HEK293 (cell line): ENCODE measurements around the gene BLACAT1.

ENCODE experiments used
- BCL6B ChIP-seq: fragments of 450-650 bp; formaldehyde crosslinking; IDR thresholded peaks from 2 replicates; pipeline ENCODE4 v1.5.1; 2017; ENCODE audit warnings: missing biosample characterization, missing genetic modification characterization
- FEZF1 ChIP-seq: fragments of 450-650 bp; formaldehyde crosslinking; IDR thresholded peaks from 2 replicates; pipeline ENCODE4 v1.5.1; 2016; ENCODE audit warnings: missing biosample characterization, missing genetic modification characterization
- GLIS1 ChIP-seq: fragments of 450-650 bp; formaldehyde crosslinking; IDR thresholded peaks from 2 replicates; pipeline ENCODE4 v1.5.1; 2016; ENCODE audit warnings: missing biosample characterization, missing genetic modification characterization
- KLF1 ChIP-seq: fragments of 450-650 bp; formaldehyde crosslinking; IDR thresholded peaks from 2 replicates; pipeline ENCODE4 v1.5.1; 2016; ENCODE audit warnings: missing biosample characterization, missing genetic modification characterization
- KLF7 ChIP-seq: fragments of 450-650 bp; formaldehyde crosslinking; IDR thresholded peaks from 2 replicates; pipeline ENCODE4 v1.5.1; 2016; ENCODE audit warnings: missing biosample characterization, missing genetic modification characterization, borderline replicate concordance
- MEIS1 ChIP-seq: sonication (generic); formaldehyde crosslinking; IDR thresholded peaks from 2 replicates; pipeline ENCODE4 v1.8.1; 2022; ENCODE audit warnings: missing genetic modification reagents, mild to moderate bottlenecking, borderline replicate concordance
- RBAK ChIP-seq: fragments of 450-650 bp; formaldehyde crosslinking; IDR thresholded peaks from 2 replicates; pipeline ENCODE4 v1.5.1; 2016; ENCODE audit warnings: missing biosample characterization, missing genetic modification characterization
- SCRT1 ChIP-seq: fragments of 450-650 bp; formaldehyde crosslinking; IDR thresholded peaks from 2 replicates; pipeline ENCODE4 v1.5.1; 2016; ENCODE audit warnings: missing biosample characterization, missing genetic modification characterization, borderline replicate concordance
- ZBTB10 ChIP-seq: fragments of 450-650 bp; formaldehyde crosslinking; IDR thresholded peaks from 2 replicates; pipeline ENCODE4 v1.5.1; 2016; ENCODE audit warnings: missing biosample characterization, missing genetic modification characterization
- ZFP69B ChIP-seq: fragments of 450-650 bp; formaldehyde crosslinking; IDR thresholded peaks from 2 replicates; pipeline ENCODE4 v1.5.1; 2016; ENCODE audit warnings: missing biosample characterization, missing genetic modification characterization
- ZNF184 ChIP-seq: fragments of 450-650 bp; IDR thresholded peaks from 2 replicates; pipeline ENCODE4 v1.5.1; 2018; ENCODE audit warnings: missing biosample characterization, mild to moderate bottlenecking, missing genetic modification characterization
- ZNF211 ChIP-seq: fragments of 450-650 bp; formaldehyde crosslinking; IDR thresholded peaks from 2 replicates; pipeline ENCODE4 v1.5.1; 2016; ENCODE audit warnings: low read depth, missing biosample characterization, missing genetic modification characterization
- ZNF239 ChIP-seq: fragments of 450-650 bp; formaldehyde crosslinking; IDR thresholded peaks from 2 replicates; pipeline ENCODE4 v1.5.1; 2016; ENCODE audit warnings: missing biosample characterization, missing genetic modification characterization
- ZNF488 ChIP-seq: fragments of 450-650 bp; formaldehyde crosslinking; IDR thresholded peaks from 2 replicates; pipeline ENCODE4 v1.5.1; 2016; ENCODE audit warnings: missing biosample characterization, missing genetic modification characterization
- ZNF549 ChIP-seq: fragments of 450-650 bp; IDR thresholded peaks from 2 replicates; pipeline ENCODE4 v1.5.1; 2018; ENCODE audit warnings: missing biosample characterization, missing genetic modification characterization, mild to moderate bottlenecking, inconsistent platforms, moderate library complexity
- ZNF558 ChIP-seq: fragments of 450-650 bp; formaldehyde crosslinking; IDR thresholded peaks from 2 replicates; pipeline ENCODE4 v1.5.1; 2016; ENCODE audit warnings: missing biosample characterization, missing genetic modification characterization
- ZNF610 ChIP-seq: fragments of 450-650 bp; formaldehyde crosslinking; IDR thresholded peaks from 2 replicates; pipeline ENCODE4 v1.5.1; 2016; ENCODE audit warnings: missing biosample characterization, missing genetic modification characterization, borderline replicate concordance
- ZNF670 ChIP-seq: fragments of 450-650 bp; formaldehyde crosslinking; IDR thresholded peaks from 2 replicates; pipeline ENCODE4 v1.5.1; 2016; ENCODE audit warnings: missing biosample characterization, missing genetic modification characterization, low read depth
- ZNF677 ChIP-seq: fragments of 450-650 bp; IDR thresholded peaks from 2 replicates; pipeline ENCODE4 v1.5.0; 2018; ENCODE audit warnings: missing biosample characterization, mild to moderate bottlenecking, missing genetic modification characterization, moderate library complexity
- ZNF76 ChIP-seq: fragments of 450-650 bp; formaldehyde crosslinking; IDR thresholded peaks from 2 replicates; pipeline ENCODE4; 2016; ENCODE audit warnings: low read depth, missing biosample characterization, missing genetic modification characterization, borderline replicate concordance
- ZNF830 ChIP-seq: fragments of 450-650 bp; IDR thresholded peaks from 2 replicates; pipeline ENCODE4 v1.5.0; 2018; ENCODE audit warnings: missing biosample characterization, missing genetic modification characterization, low read depth, mild to moderate bottlenecking, moderate library complexity
- TF ChIP-seq, protein P1 (sequence below): fragments of 450-650 bp; formaldehyde crosslinking; IDR thresholded peaks from 2 replicates; pipeline ENCODE4 v1.5.1; 2016; ENCODE audit warnings: missing biosample characterization, missing genetic modification characterization
- TF ChIP-seq, protein P2 (sequence below): fragments of 450-650 bp; formaldehyde crosslinking; IDR thresholded peaks from 2 replicates; pipeline ENCODE4 v1.5.1; 2016; ENCODE audit warnings: missing biosample characterization, missing genetic modification characterization, borderline replicate concordance
- TF ChIP-seq, protein P3 (sequence below): fragments of 450-650 bp; IDR thresholded peaks from 2 replicates; pipeline ENCODE4 v1.5.1; 2018; ENCODE audit warnings: missing biosample characterization, mild to moderate bottlenecking, missing genetic modification characterization
- TF ChIP-seq, protein P4 (sequence below): fragments of 450-650 bp; formaldehyde crosslinking; IDR thresholded peaks from 2 replicates; pipeline ENCODE4 v1.5.1; 2016; ENCODE audit warnings: missing biosample characterization, missing genetic modification characterization

Gene BLACAT1

GRCh38 chr1:205477759-205478247 is 22.0 kb upstream of the BLACAT1 start (continued):
- TF ChIP-seq BCL6B (tag by site-specific recombination), result no peak
- TF ChIP-seq SCRT1 (tag by site-specific recombination), result peak; percentile 63; the same call in 1 of the 2 replicates
- TF ChIP-seq KLF7, result no peak
- TF ChIP-seq ZFP69B, result no peak
- no peak for TF ChIP-seq KLF1 (tag by site-specific recombination)
- no peak for TF ChIP-seq RBAK
- TF ChIP-seq ZNF549 (tag by site-specific recombination), result no peak
- TF ChIP-seq ZNF830 (tag by site-specific recombination), result no peak
- no peak for TF ChIP-seq ZNF670 (tag by site-specific recombination)
- no peak for TF ChIP-seq ZNF677 (tag by site-specific recombination)
- TF ChIP-seq, protein P1, sequence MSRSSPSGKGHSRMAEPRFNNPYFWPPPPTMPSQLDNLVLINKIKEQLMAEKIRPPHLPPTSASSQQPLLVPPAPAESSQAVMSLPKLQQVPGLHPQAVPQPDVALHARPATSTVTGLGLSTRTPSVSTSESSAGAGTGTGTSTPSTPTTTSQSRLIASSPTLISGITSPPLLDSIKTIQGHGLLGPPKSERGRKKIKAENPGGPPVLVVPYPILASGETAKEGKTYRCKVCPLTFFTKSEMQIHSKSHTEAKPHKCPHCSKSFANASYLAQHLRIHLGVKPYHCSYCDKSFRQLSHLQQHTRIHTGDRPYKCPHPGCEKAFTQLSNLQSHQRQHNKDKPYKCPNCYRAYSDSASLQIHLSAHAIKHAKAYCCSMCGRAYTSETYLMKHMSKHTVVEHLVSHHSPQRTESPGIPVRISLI (tag by site-specific recombination), result no peak
- no peak for TF ChIP-seq ZNF610 (tag by site-specific recombination)
- no peak for TF ChIP-seq ZNF239
- TF ChIP-seq, protein P2, sequence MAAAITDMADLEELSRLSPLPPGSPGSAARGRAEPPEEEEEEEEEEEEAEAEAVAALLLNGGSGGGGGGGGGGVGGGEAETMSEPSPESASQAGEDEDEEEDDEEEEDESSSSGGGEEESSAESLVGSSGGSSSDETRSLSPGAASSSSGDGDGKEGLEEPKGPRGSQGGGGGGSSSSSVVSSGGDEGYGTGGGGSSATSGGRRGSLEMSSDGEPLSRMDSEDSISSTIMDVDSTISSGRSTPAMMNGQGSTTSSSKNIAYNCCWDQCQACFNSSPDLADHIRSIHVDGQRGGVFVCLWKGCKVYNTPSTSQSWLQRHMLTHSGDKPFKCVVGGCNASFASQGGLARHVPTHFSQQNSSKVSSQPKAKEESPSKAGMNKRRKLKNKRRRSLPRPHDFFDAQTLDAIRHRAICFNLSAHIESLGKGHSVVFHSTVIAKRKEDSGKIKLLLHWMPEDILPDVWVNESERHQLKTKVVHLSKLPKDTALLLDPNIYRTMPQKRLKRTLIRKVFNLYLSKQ (tag by site-specific recombination), result no peak
- no peak for TF ChIP-seq ZNF184
- TF ChIP-seq ZNF76, result no peak
- peak; percentile 83 for TF ChIP-seq GLIS1 (tag by site-specific recombination)
- TF ChIP-seq ZBTB10 (tag by site-specific recombination), result no peak
- no peak for TF ChIP-seq ZNF558 (tag by site-specific recombination)
- no peak for TF ChIP-seq MEIS1
- TF ChIP-seq, protein P3, sequence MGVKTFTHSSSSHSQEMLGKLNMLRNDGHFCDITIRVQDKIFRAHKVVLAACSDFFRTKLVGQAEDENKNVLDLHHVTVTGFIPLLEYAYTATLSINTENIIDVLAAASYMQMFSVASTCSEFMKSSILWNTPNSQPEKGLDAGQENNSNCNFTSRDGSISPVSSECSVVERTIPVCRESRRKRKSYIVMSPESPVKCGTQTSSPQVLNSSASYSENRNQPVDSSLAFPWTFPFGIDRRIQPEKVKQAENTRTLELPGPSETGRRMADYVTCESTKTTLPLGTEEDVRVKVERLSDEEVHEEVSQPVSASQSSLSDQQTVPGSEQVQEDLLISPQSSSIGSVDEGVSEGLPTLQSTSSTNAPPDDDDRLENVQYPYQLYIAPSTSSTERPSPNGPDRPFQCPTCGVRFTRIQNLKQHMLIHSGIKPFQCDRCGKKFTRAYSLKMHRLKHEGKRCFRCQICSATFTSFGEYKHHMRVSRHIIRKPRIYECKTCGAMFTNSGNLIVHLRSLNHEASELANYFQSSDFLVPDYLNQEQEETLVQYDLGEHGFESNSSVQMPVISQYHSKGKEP (tag by site-specific recombination), result no peak
- TF ChIP-seq FEZF1 (tag by site-specific recombination), result peak; percentile 40
- TF ChIP-seq, protein P4, sequence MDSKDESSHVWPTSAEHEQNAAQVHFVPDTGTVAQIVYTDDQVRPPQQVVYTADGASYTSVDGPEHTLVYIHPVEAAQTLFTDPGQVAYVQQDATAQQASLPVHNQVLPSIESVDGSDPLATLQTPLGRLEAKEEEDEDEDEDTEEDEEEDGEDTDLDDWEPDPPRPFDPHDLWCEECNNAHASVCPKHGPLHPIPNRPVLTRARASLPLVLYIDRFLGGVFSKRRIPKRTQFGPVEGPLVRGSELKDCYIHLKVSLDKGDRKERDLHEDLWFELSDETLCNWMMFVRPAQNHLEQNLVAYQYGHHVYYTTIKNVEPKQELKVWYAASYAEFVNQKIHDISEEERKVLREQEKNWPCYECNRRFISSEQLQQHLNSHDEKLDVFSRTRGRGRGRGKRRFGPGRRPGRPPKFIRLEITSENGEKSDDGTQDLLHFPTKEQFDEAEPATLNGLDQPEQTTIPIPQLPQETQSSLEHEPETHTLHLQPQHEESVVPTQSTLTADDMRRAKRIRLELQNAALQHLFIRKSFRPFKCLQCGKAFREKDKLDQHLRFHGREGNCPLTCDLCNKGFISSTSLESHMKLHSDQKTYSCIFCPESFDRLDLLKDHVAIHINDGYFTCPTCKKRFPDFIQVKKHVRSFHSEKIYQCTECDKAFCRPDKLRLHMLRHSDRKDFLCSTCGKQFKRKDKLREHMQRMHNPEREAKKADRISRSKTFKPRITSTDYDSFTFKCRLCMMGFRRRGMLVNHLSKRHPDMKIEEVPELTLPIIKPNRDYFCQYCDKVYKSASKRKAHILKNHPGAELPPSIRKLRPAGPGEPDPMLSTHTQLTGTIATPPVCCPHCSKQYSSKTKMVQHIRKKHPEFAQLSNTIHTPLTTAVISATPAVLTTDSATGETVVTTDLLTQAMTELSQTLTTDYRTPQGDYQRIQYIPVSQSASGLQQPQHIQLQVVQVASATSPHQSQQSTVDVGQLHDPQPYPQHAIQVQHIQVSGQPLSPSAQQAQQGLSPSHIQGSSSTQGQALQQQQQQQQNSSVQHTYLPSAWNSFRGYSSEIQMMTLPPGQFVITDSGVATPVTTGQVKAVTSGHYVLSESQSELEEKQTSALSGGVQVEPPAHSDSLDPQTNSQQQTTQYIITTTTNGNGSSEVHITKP (tag by site-specific recombination), result peak; percentile 44
- no peak for TF ChIP-seq ZNF488
- TF ChIP-seq ZNF211 (tag by site-specific recombination), result no peak
